CD4-positive, alpha-beta T cell treated with Interleukin-12 subunit alpha and Interleukin-12 subunit beta, for 1 hour (primary cell): ENCODE results near the gene PJA2.
"Not testable (repeated sequence)": the region's sequence is repeated elsewhere in the genome, so short reads cannot be mapped to it uniquely, and the experiment has no call there.

Experiments used
- DNase-seq: peaks from one replicate; pipeline ENCODE4 v3.0.0-alpha.2; 2020

PJA2 gene

DNA sequence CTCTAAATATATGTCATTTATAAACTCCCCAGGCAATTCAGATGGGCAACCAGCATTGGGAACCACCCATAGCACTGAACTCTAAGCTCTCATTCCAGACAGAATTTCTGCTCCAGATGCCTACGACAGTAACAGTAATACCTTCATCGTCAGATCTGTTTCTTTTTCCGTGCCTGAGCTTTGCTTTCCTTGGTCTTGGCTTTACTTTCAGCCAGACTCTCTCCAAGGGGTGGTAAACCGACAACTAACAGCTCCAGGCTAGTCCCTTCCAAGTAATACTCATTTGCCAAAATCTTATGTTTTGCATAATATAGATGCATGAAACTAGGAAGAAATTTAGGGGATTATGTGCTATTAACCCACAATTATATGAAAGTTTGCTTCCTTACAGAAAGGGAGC, 102.3 kb downstream of the PJA2 start:
- DNase-seq: no peak

DNA sequence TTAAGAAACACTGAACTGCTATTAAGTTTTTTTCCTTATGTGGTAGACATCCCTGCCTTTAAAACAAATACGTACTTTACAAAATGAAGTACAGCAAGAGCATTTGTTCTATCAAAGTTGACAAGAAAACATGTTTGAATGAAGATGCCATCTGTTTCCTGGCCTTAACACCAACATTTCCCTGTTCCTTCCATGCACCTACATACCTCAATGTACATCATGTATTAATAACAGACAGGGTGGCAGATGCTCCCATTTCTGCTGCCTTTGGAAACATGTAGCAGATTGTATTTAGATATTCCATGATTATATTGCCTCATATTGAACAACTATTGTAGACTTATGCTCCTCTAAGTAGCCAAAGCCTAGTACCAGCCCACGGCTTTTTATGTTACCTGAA, 104.4 kb downstream of the PJA2 start:
- DNase-seq: no peak

DNA sequence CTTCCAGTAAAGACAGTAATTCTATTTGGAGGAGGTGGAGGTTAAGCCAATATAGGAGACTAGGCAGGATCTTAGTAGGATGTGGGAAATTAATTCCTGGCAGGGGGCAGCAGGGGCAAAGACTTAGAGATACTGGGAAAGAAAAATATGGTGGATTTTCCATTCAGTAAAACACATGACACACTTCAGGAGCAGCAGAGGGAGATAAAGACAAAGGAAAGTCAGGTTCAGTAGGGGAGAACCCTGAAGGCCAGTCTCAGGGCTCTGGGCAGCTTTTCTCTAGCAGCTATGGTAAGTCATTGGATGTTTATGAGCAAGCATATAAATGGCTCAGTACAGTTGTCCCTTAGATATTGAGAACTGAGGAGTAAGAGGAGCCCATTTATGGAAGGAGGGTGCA, 105.5 kb downstream of the PJA2 start:
- no peak for DNase-seq

DNA sequence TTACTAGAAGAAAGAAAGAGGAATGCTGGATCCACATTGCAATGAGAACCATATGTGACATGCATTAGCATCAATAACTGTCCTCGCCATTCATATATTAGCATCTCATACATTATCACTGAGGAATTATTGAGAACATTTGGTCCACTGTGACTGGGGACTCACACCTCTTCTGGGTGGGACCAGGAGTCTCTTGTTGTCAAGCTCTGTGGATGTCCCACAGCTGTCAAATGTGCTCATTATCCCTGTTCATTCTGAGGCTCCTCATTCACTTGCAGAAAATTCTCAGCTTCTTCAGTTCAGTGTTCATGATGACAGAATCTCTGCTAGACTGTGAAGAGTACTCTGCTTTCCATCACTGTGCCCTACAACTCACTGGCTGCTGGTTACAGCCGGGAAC, 109.4 kb downstream of the PJA2 start:
- no peak for DNase-seq

DNA sequence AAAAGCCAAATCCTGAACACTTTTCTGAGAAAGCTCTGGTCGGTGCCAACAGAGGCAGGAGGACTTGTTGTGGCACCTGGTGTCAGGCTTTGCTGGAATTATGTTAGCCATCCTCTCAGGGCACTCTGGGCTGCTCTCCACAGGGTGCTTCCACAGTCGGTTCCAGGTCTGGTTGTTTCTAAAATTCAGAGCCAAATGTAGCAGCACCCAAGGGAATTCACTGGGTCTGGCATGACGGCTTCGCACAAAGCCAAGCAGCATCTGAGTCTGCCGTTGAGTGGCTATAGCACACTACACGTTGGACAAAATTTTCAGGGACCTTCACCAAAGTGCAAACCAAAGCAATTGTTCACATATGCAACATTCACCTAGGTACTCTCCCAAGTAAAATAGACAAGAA, 110.2 kb downstream of the PJA2 start:
- no peak for DNase-seq

DNA sequence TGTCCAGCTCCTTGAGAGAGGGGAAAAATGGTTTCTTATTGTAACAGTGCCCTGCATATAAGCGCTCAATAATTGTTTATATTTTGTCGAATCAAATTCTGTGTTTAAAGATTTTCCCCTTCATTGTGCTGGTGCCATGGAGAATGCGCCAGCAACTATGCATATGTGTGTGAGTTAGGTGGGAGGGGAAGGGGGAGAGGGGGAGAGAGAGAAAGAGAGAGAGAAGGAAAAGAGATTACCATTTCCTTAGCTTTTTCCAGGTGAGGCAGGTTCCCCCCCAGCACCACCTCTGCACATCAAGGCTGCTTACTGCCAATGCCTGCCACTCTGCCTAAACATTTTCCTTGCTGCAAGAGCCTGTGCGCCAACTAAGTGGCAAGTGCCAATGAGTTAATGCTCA, 111.0 kb downstream of the PJA2 start:
- DNase-seq: no peak

- no peak for DNase-seq
These were observed 111.9 kb downstream of the PJA2 start for GRCh38 chr5:109297900-109298299.

- DNase-seq: no peak
These were observed 118.7 kb downstream of the PJA2 start for GRCh38 chr5:109291090-109291489.

- DNase-seq: no peak
These were observed 119.5 kb downstream of the PJA2 start for GRCh38 chr5:109290231-109290630.

DNA sequence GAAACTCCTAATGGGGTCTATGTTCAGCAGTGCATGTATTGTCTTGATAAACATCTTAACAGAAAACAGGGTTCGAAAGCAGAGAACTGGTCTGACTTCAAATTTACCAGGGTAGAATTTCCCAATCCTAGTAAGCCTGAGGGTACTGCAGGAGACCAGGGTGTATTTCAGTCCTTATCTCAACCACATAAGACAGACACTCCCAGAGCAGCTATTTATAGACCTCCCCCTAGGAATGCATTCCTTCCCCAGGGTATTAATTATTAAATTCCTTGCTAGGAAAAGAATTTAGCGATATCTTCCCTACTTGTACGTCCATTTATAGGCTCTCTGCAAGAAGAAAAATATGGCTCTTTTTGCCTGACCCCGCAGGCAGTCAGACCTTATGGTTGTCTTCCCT, 123.1 kb downstream of the PJA2 start:
- DNase-seq: not testable (repeated sequence)
